HepG2 (cell line): ENCODE data around the gene TAC3. TPM values are rescaled to one million over a fixed set of nuclear protein-coding genes. Genes with fewer than 3 reads are reported as not detected.

Experiments
- ATAC-seq: fragments of 200-7000 bp; cut with Tn5 transposase; 3 replicates; pipeline ENCODE4 v1.9.1; 2020; ENCODE audit warnings: mild to moderate bottlenecking, moderate library complexity
- BruUV-seq: library from RNA; stranded (reverse); fragments of 400-500 nt; replicated peaks from 2 replicates; lab custom pipeline; 2021; lab: Mats Ljungman, UMichigan
- CTCF ChIA-PET: fragments of 300-600 bp; formaldehyde crosslinking; extraction: SDS; loops from one replicate; lab custom pipeline; 2021; ENCODE audit warnings: low total read pairs, inconsistent platforms, low intra/inter-chr PET ratio; lab: Yijun Ruan, JAX
- POLR2A ChIA-PET: fragments of 350-600 bp; sonication (Branson Sonifier 250); formaldehyde crosslinking; loops from one replicate; lab custom pipeline; 2020; ENCODE audit warnings: antibody characterized with exemption, inconsistent platforms; lab: Yijun Ruan, JAX
- DNase-seq: peaks from one replicate; pipeline ENCODE4 v3.0.0-alpha.2; 2015; ENCODE audit warnings: low spot score
- FAIRE-seq: peaks from 3 replicates; lab custom pipeline; 2011; peaks lifted over from hg19 to GRCh38; lab: Jason Lieb, UNC
- H2AFZ ChIP-seq: one replicate; pipeline ENCODE4 v1.6.1; 2011; ENCODE audit warnings: low read length, inconsistent platforms
- H3K27ac ChIP-seq: fragments of 300-600 bp; 3 replicates; pipeline ENCODE4 v1.8.0; 2011; ENCODE audit warnings: mixed run types, mild to moderate bottlenecking, mixed read lengths, low read length, inconsistent platforms; ENCODE audit not compliant: insufficient read depth; ENCODE audit errors: extremely low read length
- H3K27me3 ChIP-seq, 2 experiments: fragments of 200-600 bp in 1 of 2; 2 replicates in 1 of 2; 3 replicates in 1 of 2; pipeline versions ENCODE4 v1.6.0 to v1.8.0; 2011; ENCODE audit warnings: low read length in 2 of 2, mild to moderate bottlenecking in 2 of 2, moderate library complexity in 2 of 2, inconsistent platforms in 1 of 2; ENCODE audit not compliant: insufficient read depth in 2 of 2, control insufficient read depth in 1 of 2
- H3K36me3 ChIP-seq, 2 experiments: fragments of 200-600 bp in 1 of 2; replicated peaks in 1 of 2; 2 replicates in 1 of 2; 3 replicates in 1 of 2; pipeline versions ENCODE4 v1.5.1 to v1.8.0; 2011; ENCODE audit warnings: low read length in 2 of 2, inconsistent platforms in 1 of 2; ENCODE audit not compliant: insufficient read depth in 2 of 2, control insufficient read depth in 1 of 2
- H3K4me1 ChIP-seq: 2 replicates; pipeline ENCODE4 v1.5.1; 2012; ENCODE audit warnings: low read length, inconsistent platforms; ENCODE audit not compliant: insufficient read depth
- H3K4me2 ChIP-seq: 2 replicates; pipeline ENCODE4 v1.6.0; 2011; ENCODE audit warnings: low read depth, low read length, inconsistent platforms
- H3K4me3 ChIP-seq, 3 experiments: fragments of 200-600 bp in 1 of 3; sonication (generic), shearing (Covaris generic) in 1 of 3; replicated peaks in 1 of 3; 2 replicates each; pipeline ENCODE4 v1.5.1; 2011 to 2016; ENCODE audit warnings: low read length in 3 of 3, inconsistent platforms in 2 of 3, low read depth in 2 of 3, mild to moderate bottlenecking in 2 of 3, control low read depth in 1 of 3, mixed read lengths in 1 of 3; ENCODE audit not compliant: insufficient read depth in 1 of 3
- H3K79me2 ChIP-seq: one replicate; pipeline ENCODE4 v1.6.1; 2011; ENCODE audit warnings: low read length, inconsistent platforms; ENCODE audit not compliant: insufficient read depth
- H3K9ac ChIP-seq: 2 replicates; pipeline ENCODE4 v1.6.0; 2011; ENCODE audit warnings: mild to moderate bottlenecking, low read depth, low read length, inconsistent platforms; ENCODE audit not compliant: insufficient read depth
- H3K9me3 ChIP-seq: 2 replicates; pipeline ENCODE4 v1.5.1; 2012; ENCODE audit warnings: mild to moderate bottlenecking, low read length
- H4K20me1 ChIP-seq: 2 replicates; pipeline ENCODE4 v1.6.0; 2011; ENCODE audit warnings: inconsistent platforms, mild to moderate bottlenecking, low read length, moderate library complexity; ENCODE audit not compliant: insufficient read depth
- GABPB1 ChIP-seq: IDR thresholded peaks from 2 replicates; pipeline ENCODE4 v1.6.1; 2016; ENCODE audit warnings: mild to moderate bottlenecking, missing genetic modification reagents, moderate library complexity, missing compliant biosample characterization
- PHF20 ChIP-seq: sonication (generic); formaldehyde crosslinking; IDR thresholded peaks from 2 replicates; pipeline ENCODE4 v1.5.0; 2020; ENCODE audit warnings: mild to moderate bottlenecking, missing genetic modification reagents
- SAFB2 ChIP-seq: sonication (generic); formaldehyde crosslinking; IDR thresholded peaks from 2 replicates; pipeline ENCODE4 v1.5.1; 2020; ENCODE audit warnings: missing genetic modification reagents, low read depth, mild to moderate bottlenecking, borderline replicate concordance
- SALL2 ChIP-seq: sonication (generic); formaldehyde crosslinking; IDR thresholded peaks from 2 replicates; pipeline ENCODE4 v1.8.1; 2023; ENCODE audit warnings: mild to moderate bottlenecking, missing genetic modification reagents, inconsistent platforms
- SIN3B ChIP-seq: fragments of 150-350 bp; IDR thresholded peaks from 2 replicates; pipeline ENCODE4 v1.6.1; 2014; ENCODE audit warnings: low read length
- ZFP82 ChIP-seq: sonication (generic); formaldehyde crosslinking; IDR thresholded peaks from 2 replicates; pipeline ENCODE4 v1.5.1; 2020; ENCODE audit warnings: mild to moderate bottlenecking, missing genetic modification reagents, borderline replicate concordance
- ZNF251 ChIP-seq: sonication (generic); formaldehyde crosslinking; IDR thresholded peaks from 2 replicates; pipeline ENCODE4 v1.9.0; 2021; ENCODE audit warnings: mild to moderate bottlenecking, missing genetic modification reagents
- ZNF672 ChIP-seq: sonication (generic); formaldehyde crosslinking; IDR thresholded peaks from 2 replicates; pipeline ENCODE4 v1.8.1; 2022; ENCODE audit warnings: missing genetic modification reagents
- WGBS: methylation state at CpG from one replicate; pipeline ENCODE4 v1.1.6; 2017; ENCODE audit warnings: low lambda C conversion rate; 5-methylcytosine and 5-hydroxymethylcytosine counted together
- in situ Hi-C: cut with HindIII; loops from 2 replicates; pipeline ENCODE4 v1.10.0; 2017; ENCODE audit warnings: low pct_unique_long_range_greater_than_20kb; ENCODE audit not compliant: extremely low pct_ligation_motif_present
- intact Hi-C: fragments of 100-400 bp; cut with micrococcal nuclease; formaldehyde crosslinking; loops from one replicate; pipeline ENCODE4 v1.10.0; 2022; ENCODE audit not compliant: unreplicated experiment
- polyA plus RNA-seq, 8 experiments: library from polyadenylated mRNA; depleted of rRNA in 3 of 8; stranded (reverse) in 7 of 8; unstranded in 1 of 8; fragments of >200 nt; fragmentation: Illumina TruSeq in 4 of 8; extraction: Trizol in 4 of 8; gene quantifications; 2 replicates each; pipeline versions ENCODE4 v1.2.1 to v1.2.3, GENCODE V29; 2011 to 2016; ENCODE audit warnings: low read depth in 4 of 8, missing spikeins in 1 of 8, mixed read lengths in 1 of 8; ENCODE audit not compliant: insufficient read depth in 1 of 8
- total RNA-seq, 5 experiments: library from RNA; depleted of rRNA; stranded (reverse); fragments of >200 nt; fragmentation: Illumina TruSeq; extraction: Trizol; gene quantifications; 2 replicates each; pipeline ENCODE4 v1.2.3, GENCODE V29; 2016; ENCODE audit warnings: low read depth in 1 of 5
- TF ChIP-seq, protein P1 (sequence below): sonication (generic); formaldehyde crosslinking; IDR thresholded peaks from 2 replicates; pipeline ENCODE4 v1.5.1; 2020; ENCODE audit warnings: mild to moderate bottlenecking, moderate library complexity, missing genetic modification reagents
- TF ChIP-seq, protein P2 (sequence below): sonication (generic); formaldehyde crosslinking; IDR thresholded peaks from 2 replicates; pipeline ENCODE4 v1.8.0; 2022; ENCODE audit warnings: mild to moderate bottlenecking, missing genetic modification reagents
- TF ChIP-seq, protein P3 (sequence below): sonication (generic); formaldehyde crosslinking; IDR thresholded peaks from 2 replicates; pipeline ENCODE4 v1.4.0; 2020; ENCODE audit warnings: missing genetic modification reagents, mild to moderate bottlenecking, borderline replicate concordance
- TF ChIP-seq, protein P4 (sequence below): sonication (generic); formaldehyde crosslinking; IDR thresholded peaks from 2 replicates; pipeline ENCODE4 v1.5.1; 2020; ENCODE audit warnings: mild to moderate bottlenecking, missing genetic modification reagents, moderate library complexity

The TAC3 gene
- total and polyA plus RNA-seq, 2 of the 13 experiments (the other 11 are each of a cell fraction or from before 2014, with no cell fraction given), result 0.13 to 0.15 TPM

DNA sequence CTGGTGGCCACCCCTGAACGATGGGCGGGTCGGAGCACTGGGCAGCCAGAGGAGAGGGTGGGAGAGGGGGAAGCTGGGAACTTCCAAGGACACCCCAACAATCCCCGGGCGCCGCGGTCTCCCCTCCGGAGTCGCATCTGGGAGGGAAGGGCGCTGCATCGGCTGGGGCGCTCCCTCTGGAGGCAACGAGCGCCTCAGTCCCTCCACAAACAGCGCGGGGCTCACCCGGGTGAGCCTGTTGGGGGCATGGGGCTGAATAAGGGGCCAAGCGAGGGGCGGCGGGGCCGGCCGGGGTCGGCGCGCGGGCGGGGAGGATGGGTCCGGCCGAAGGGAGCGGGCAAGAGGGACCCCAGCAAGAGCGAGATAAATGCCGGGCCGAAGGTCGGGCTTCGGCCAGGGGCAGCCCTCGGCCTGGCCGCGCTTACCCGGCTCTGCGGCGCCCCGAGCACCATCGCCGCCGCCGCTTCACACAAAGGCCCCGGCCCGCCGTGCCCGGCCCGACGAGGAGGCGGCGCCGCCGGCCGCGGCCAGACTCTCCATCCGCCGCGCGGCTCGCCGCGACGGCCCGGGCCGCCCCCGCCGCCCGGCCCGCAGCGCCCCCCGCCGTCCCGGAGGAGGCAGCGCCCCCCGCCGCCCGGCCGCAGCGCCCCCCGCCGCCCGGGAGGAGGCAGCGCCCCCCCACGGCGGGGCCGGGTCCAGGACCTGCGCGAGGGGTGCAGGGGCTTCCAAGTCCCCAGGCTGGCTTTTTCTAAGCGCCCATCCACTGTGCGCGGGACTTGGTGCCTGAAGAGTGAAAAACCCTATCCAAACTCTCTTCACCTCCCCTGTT is 10.1 kb downstream of the TAC3 start, which contains the start of gene ZBTB39:
ZBTB39 (minus strand) TSS at position 567 of the 829 bp plus-strand sequence. CDS start 1,629 bp downstream, outside the sequence.
- peaks cover 2% of the 10 kb centered on the region; the same call in 1 of the 2 replicates for H4K20me1 ChIP-seq
- H3K4me2 ChIP-seq, result peak within 1 kb of the TSS; percentile 94
- H3K9me3 ChIP-seq, result no peaks in the 10 kb centered on the region
- peaks cover 10 to 28% of the 10 kb centered on the region in 2 experiments for H3K36me3 ChIP-seq
- peaks cover 57% of the 10 kb centered on the region for H3K4me1 ChIP-seq
- intact Hi-C loops (loop anchor here (1.0 kb wide), 1 partner anchor 96 kb away; no protein-coding TSS in a partner anchor), in situ Hi-C loops (loop anchor here (5.0 kb wide), 2 partner anchors 46 to 106 kb away; partner anchors contain the start of genes MYO1A and STAT6)
- no TSS peak for BruUV-seq
- WGBS, result 0% methylated on average over 6 of the region's 94 CpGs
- DNase-seq (peak; percentile 20), FAIRE-seq (no peak), ATAC-seq (peak; percentile 63)
- H2AFZ ChIP-seq, result peak within 1 kb of the TSS; percentile 36
- H3K79me2 ChIP-seq, result peaks cover 16% of the 10 kb centered on the region
- CTCF ChIA-PET, result interaction anchor here (4.6 kb wide), 1 partner anchor 56 kb away, joined by 72 read pairs; no protein-coding TSS in a partner anchor
- peak within 1 kb of the TSS; percentile 88 to 98 (median 93) for H3K4me3 ChIP-seq
- POLR2A ChIA-PET, result interaction anchor here (1.3 kb wide), 1 partner anchor 106 kb away, joined by 4 read pairs; no protein-coding TSS in a partner anchor
- no peaks in the 10 kb centered on the region; a peak in 2 of 5 replicates for H3K27me3 ChIP-seq
- peak within 1 kb of the TSS; percentile 49 for H3K27ac ChIP-seq
- H3K9ac ChIP-seq, result peak within 1 kb of the TSS; percentile 78
- TF ChIP-seq SALL2 (no peak), PHF20 (CRISPR knock-in tag) (no peak), ZFP82 (CRISPR knock-in tag) (no peak), ZNF251 (no peak), SAFB2 (CRISPR knock-in tag) (peak; percentile 29; the same call in 1 of the 2 replicates), ZNF672 (CRISPR knock-in tag) (no peak), GABPB1 (CRISPR knock-in tag) (peak; percentile 54; the same call in 1 of the 2 replicates), SIN3B (no peak)
- TF ChIP-seq, protein P1, sequence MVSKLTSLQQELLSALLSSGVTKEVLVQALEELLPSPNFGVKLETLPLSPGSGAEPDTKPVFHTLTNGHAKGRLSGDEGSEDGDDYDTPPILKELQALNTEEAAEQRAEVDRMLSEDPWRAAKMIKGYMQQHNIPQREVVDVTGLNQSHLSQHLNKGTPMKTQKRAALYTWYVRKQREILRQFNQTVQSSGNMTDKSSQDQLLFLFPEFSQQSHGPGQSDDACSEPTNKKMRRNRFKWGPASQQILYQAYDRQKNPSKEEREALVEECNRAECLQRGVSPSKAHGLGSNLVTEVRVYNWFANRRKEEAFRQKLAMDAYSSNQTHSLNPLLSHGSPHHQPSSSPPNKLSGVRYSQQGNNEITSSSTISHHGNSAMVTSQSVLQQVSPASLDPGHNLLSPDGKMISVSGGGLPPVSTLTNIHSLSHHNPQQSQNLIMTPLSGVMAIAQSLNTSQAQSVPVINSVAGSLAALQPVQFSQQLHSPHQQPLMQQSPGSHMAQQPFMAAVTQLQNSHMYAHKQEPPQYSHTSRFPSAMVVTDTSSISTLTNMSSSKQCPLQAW, result no peak
- TF ChIP-seq, protein P2, sequence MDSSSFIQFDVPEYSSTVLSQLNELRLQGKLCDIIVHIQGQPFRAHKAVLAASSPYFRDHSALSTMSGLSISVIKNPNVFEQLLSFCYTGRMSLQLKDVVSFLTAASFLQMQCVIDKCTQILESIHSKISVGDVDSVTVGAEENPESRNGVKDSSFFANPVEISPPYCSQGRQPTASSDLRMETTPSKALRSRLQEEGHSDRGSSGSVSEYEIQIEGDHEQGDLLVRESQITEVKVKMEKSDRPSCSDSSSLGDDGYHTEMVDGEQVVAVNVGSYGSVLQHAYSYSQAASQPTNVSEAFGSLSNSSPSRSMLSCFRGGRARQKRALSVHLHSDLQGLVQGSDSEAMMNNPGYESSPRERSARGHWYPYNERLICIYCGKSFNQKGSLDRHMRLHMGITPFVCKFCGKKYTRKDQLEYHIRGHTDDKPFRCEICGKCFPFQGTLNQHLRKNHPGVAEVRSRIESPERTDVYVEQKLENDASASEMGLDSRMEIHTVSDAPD, result no peak
- TF ChIP-seq, protein P3, sequence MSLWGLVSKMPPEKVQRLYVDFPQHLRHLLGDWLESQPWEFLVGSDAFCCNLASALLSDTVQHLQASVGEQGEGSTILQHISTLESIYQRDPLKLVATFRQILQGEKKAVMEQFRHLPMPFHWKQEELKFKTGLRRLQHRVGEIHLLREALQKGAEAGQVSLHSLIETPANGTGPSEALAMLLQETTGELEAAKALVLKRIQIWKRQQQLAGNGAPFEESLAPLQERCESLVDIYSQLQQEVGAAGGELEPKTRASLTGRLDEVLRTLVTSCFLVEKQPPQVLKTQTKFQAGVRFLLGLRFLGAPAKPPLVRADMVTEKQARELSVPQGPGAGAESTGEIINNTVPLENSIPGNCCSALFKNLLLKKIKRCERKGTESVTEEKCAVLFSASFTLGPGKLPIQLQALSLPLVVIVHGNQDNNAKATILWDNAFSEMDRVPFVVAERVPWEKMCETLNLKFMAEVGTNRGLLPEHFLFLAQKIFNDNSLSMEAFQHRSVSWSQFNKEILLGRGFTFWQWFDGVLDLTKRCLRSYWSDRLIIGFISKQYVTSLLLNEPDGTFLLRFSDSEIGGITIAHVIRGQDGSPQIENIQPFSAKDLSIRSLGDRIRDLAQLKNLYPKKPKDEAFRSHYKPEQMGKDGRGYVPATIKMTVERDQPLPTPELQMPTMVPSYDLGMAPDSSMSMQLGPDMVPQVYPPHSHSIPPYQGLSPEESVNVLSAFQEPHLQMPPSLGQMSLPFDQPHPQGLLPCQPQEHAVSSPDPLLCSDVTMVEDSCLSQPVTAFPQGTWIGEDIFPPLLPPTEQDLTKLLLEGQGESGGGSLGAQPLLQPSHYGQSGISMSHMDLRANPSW (CRISPR knock-in tag), result no peak
- TF ChIP-seq, protein P4, sequence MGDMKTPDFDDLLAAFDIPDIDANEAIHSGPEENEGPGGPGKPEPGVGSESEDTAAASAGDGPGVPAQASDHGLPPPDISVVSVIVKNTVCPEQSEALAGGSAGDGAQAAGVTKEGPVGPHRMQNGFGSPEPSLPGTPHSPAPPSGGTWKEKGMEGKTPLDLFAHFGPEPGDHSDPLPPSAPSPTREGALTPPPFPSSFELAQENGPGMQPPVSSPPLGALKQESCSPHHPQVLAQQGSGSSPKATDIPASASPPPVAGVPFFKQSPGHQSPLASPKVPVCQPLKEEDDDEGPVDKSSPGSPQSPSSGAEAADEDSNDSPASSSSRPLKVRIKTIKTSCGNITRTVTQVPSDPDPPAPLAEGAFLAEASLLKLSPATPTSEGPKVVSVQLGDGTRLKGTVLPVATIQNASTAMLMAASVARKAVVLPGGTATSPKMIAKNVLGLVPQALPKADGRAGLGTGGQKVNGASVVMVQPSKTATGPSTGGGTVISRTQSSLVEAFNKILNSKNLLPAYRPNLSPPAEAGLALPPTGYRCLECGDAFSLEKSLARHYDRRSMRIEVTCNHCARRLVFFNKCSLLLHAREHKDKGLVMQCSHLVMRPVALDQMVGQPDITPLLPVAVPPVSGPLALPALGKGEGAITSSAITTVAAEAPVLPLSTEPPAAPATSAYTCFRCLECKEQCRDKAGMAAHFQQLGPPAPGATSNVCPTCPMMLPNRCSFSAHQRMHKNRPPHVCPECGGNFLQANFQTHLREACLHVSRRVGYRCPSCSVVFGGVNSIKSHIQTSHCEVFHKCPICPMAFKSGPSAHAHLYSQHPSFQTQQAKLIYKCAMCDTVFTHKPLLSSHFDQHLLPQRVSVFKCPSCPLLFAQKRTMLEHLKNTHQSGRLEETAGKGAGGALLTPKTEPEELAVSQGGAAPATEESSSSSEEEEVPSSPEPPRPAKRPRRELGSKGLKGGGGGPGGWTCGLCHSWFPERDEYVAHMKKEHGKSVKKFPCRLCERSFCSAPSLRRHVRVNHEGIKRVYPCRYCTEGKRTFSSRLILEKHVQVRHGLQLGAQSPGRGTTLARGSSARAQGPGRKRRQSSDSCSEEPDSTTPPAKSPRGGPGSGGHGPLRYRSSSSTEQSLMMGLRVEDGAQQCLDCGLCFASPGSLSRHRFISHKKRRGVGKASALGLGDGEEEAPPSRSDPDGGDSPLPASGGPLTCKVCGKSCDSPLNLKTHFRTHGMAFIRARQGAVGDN (CRISPR knock-in tag), result peak; percentile 45; the same call in 1 of the 2 replicates
